GM19328 (cell line): Measurements from ENCODE around the gene ANKRD2.
"Not testable (repeated sequence)": the region's sequence is repeated elsewhere in the genome, so short reads cannot be mapped to it uniquely, and the experiment has no call there.

Experiments used
- ATAC-seq: cut with Tn5 transposase; IDR thresholded peaks from one replicate; pipeline ENCODE4 v1.9.1; 2021; ENCODE audit warnings: mild to moderate bottlenecking, moderate library complexity; ENCODE audit not compliant: unreplicated experiment

The ANKRD2 gene

GRCh38 chr10:97546456-97547270 is 25.9 kb upstream of the ANKRD2 start:
- no peak for ATAC-seq

DNA sequence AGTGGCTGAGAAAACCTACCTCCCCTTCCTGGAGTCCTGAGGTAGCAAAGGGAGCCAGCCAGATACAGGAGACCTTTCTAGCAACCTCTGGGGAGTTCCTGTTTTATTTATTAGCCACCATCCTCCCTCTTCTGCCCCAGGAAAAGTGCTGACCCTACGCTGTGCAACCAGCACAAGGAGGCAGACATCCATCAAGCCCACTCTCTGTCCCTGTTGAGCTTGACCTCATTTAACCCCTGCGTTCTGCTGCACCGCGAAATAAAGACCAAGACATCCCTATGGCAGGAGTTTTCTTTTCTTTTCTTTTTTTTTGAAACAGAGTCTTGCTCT is 25.3 kb upstream of the ANKRD2 start:
- no peak for ATAC-seq

DNA sequence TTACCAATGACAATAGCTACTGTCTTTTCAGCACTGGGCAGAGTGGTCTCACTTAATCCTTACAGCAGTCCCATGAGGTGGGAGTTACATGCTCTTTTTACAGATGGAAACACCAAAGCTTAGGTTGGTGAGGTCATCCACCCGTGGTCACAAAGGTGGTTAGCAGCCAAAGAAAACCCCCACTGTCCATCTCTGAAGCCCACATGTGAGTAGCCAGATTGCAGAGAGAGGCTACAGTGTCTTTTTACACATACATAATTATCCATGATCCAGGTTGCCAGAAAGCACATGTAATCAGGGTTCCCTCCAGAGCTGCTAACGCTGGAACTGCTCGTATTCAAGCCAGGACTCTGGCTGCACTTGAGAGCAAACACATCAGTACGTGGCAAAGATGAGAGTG is 24.6 kb upstream of the ANKRD2 start:
- ATAC-seq: no peak

GRCh38 chr10:97548828-97549455 is 23.6 kb upstream of the ANKRD2 start:
- no peak for ATAC-seq

DNA sequence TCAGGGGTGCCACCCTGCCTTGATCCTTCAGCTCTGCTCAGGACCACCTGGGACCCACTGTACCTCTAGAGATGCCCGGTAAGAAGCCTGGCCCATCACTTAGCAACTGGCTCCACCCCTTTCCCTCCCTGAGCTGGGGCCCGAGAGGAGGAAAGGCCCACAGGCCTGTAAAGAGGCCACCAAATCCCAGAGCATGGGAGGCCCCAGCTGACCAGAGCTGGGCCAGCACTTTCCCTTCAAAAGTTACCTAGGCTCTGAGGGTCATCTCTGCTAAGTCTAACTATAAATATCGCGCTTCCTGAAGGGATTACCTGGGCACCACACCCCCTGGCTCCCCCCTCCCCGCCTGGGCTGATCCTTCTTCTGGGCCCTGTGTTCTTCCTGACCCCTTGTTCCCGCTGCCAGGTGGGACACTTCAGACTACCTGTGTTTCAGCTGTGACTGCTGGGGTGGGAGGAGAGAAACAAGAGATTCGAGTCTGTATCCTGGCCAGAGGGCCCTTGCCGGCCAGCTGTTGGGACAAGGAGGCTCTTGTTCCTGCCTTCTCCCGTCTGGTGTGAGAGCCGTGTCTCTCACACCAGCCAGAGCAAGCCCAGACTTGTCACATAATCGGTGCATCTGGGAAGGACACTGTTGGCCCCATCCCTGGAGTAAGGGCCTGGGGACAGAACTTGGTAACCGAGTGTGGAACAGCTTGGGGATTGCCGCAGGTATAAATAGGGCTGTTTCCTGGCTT is 22.8 kb upstream of the ANKRD2 start:
- ATAC-seq: no peak

DNA sequence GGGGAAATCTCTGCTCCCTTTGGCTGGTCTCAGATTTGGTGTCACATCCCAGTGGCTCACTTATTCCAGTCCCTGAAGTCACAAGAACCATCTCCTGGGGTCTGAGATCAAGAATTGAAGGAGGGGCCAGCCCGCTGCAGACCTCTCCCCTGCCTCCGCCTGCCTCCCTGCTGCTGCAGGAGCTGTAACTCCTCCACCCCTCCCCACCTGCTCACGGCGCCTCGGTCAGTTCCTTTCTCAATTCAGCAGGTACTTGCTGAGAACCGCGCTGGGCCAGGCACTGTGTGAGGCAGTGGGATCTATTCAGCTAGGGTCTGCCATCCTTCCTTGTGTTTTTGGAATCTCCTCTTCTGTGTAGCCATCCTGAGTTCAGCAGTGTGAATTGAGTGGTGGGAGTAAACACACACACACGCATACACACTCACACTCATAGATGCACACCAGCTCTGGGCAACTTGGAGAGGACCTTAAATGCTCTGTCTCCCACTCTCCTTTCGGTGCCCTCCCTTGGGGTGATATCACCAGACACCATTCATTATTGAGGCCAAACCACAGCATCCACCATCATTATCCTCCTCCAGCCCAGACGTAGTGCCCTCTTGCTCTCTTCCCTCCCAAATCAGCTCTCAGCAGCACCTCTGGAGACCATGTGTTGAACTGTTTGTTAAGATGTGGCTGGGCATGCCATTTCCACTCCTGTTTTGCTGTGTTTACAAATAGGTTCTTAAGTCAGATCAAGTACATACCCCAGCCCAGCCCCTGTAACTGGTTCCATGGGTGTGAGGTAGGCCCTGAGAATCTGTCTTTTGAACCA is 22.0 kb upstream of the ANKRD2 start:
- ATAC-seq: no peak

DNA sequence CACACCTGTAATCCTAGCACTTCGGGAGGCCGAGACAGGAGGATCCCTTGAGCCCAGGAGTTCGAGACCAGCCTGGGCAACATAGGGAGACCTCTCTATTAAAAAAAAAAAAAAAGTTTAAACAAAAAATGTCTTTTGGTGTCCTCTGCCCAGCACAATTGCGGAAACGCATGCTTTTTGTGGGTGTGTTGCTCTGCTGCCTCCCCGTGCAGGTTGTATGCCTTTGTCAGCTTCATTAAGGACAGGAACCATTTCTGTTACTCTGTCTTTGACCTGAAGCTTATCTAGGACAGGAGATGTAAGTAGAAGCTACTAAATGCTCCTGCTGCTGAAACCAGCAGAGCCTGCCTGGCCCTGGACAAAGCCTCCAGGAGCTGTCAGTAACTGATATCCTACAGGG is 21.3 kb upstream of the ANKRD2 start:
- no peak for ATAC-seq

- no peak for ATAC-seq
These were observed 19.0 kb upstream of the ANKRD2 start for GRCh38 chr10:97553575-97554031.

DNA sequence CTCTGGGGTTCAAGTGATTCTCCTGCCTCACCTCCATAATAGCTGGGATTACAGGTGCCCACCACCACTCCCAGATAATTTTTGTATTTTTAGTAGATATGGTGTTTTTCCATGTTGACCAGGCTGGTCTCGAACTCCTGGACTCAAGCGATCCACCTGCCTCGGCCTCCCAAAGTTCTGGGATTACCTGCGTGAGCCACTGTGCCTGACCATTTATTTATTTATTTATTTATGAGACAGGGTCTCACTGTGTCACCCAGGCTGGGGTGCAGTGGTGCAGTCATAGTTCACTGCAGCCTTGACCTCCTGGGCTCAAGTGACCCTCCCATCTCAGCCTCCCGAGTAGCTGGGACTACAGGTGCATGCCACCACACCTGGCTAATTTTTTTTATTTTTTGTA is 18.2 kb upstream of the ANKRD2 start:
- not testable (repeated sequence) for ATAC-seq

- ATAC-seq: not testable (repeated sequence)
These were observed 17.0 kb upstream of the ANKRD2 start for GRCh38 chr10:97555541-97555940.

GRCh38 chr10:97560731-97561381 is 11.7 kb upstream of the ANKRD2 start:
- not testable (repeated sequence) for ATAC-seq

DNA sequence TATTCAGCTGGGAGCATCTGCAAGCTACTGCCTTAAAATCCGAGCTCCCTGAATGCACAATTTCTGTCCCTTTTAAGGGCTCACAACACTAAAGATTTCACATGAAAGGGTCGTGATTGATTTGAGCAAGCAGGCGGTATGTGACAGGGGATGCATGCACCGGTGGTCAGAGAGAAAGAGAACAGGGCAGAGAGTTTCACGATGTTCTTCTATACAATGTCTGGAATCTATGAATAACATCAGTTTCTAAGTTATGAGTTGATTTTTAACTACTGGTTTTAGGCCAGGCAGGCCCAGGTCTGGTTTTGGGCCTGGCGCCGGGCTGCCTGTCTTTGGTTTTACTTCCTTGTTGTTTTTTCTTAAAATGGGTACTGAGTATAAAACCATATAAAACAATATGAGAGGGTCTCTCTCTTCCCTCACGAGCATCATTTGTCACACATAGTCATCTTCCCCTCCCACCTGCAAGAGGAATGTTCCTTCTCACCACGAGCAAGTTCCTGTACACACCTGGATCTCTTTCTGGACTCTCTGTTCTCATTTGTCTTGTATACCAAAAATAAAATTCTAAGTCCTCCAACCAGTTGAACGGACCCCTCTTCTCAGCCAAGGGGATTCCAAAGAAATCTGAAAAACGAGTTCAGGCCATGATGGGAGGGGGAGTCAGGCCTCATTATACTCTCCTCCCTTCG is 11.0 kb upstream of the ANKRD2 start:
- not testable (repeated sequence) for ATAC-seq

GRCh38 chr10:97562329-97562728 is 10.2 kb upstream of the ANKRD2 start:
- ATAC-seq: not testable (repeated sequence)

GRCh38 chr10:97563337-97563736 is 9.2 kb upstream of the ANKRD2 start:
- no peak for ATAC-seq

DNA sequence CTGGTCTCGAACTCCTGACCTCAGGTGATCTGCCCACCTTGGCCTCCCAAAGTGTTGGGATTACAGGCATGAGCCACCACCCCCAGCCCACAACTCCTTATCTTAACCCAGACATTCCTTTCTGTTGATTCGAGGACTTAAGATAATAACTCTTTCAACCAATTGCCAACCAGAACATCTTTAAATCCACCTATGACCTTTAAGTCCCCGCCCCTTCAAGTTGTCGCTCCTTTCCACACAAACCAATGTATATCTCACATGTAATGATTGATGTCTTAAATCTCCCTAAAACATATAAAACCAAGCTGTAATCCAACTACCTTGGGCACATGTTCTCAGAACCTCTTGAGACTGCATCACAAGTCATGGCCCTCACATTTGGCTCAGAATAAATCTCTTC is 7.8 kb upstream of the ANKRD2 start:
- no peak for ATAC-seq

DNA sequence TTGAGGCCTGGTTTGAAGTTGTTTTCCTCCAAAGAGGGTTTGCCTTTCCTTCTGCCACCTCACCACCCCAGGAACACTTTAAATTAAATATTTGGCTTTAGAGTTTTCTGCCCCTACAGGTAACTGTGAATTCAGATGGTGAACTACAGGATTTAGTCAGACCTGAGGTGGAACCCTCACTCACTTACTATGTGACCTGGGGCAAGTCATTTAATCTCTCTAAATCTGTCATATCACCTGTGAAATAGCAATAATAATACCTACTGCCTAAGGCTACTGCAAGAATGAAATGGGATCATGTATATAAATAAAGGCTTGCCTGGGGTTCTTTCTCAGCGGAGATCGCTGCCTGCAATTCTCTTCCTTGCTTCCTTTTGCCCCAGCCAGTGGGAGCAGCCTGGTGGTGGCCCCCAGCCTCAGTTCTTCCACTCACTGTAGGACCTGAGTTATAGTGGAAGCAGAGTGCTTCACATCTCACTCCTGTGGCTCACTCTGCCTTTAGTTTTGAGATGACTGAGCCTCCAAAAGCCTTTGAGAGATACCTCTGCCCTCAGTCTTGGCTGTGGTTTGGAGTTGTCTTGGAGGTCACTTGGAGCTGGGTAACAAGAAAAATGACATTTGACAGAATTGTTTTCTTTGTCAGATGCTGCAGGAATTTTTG is 6.1 kb upstream of the ANKRD2 start:
- ATAC-seq: no peak

DNA sequence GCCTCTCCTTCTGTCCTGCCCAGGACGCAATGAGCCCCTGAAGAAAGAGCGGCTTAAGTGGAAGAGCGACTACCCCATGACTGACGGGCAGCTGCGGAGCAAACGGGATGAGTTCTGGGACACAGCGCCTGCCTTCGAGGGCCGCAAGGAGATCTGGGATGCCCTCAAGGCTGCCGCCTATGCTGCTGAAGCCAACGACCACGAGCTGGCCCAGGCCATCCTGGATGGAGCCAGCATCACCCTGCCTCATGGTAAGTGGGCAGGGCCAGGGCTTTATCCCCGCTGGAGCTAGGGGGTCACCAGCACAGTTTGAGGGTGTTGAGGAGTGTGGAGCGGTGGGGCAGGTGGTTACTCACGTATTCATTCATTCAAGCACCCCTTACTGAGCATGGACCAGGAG is 4.7 kb upstream of the ANKRD2 start:
- no peak for ATAC-seq

GRCh38 chr10:97570146-97570788 is 2.3 kb upstream of the ANKRD2 start:
- no peak for ATAC-seq
